IMR-90 (cell line): ENCODE results near the gene PITX3. TPM values are rescaled to one million over a fixed set of nuclear protein-coding genes. Genes with fewer than 3 reads are reported as not detected.

Source experiments
- ATAC-seq: fragments of 200-7000 bp; cut with Tn5 transposase; 2 replicates; pipeline ENCODE4 v1.9.1; 2020; ENCODE audit warnings: low read depth, mild to moderate bottlenecking, moderate library complexity
- BruUV-seq: library from RNA; stranded (reverse); fragments of 400-500 nt; replicated peaks from 2 replicates; lab custom pipeline; 2021; lab: Mats Ljungman, UMichigan
- CTCF ChIA-PET: fragments of 300-600 bp; formaldehyde crosslinking; extraction: SDS; loops from one replicate; lab custom pipeline; 2021; ENCODE audit warnings: antibody characterized with exemption; lab: Yijun Ruan, JAX
- POLR2A ChIA-PET: fragments of 300-600 bp; sonication (Branson Sonifier 250); formaldehyde crosslinking; loops from one replicate; lab custom pipeline; 2022; ENCODE audit warnings: antibody characterized with exemption; ENCODE audit not compliant: unreplicated experiment; lab: Charles Lee
- DNase-seq: peaks from one replicate; pipeline ENCODE4 v3.0.0; 2013
- H2AFZ ChIP-seq: replicated peaks from 2 replicates; pipeline ENCODE3; 2013; ENCODE audit warnings: low read length, mild to moderate bottlenecking; ENCODE audit not compliant: poor library complexity
- H2AK5ac ChIP-seq: 2 replicates; pipeline ENCODE4 v1.6.1; 2013; ENCODE audit warnings: low read depth, low read length, inconsistent platforms
- H2AK9ac ChIP-seq: replicated peaks from 2 replicates; pipeline ENCODE3; 2013; ENCODE audit warnings: mild to moderate bottlenecking, low read depth, low read length, moderate library complexity; ENCODE audit not compliant: poor library complexity
- H2BK120ac ChIP-seq: 2 replicates; pipeline ENCODE4 v1.6.1; 2013; ENCODE audit warnings: low read depth, low read length, inconsistent platforms
- H2BK15ac ChIP-seq: 3 replicates; pipeline ENCODE4 v1.6.1; 2013; ENCODE audit warnings: low read depth, low read length, inconsistent platforms
- H2BK20ac ChIP-seq: 2 replicates; pipeline ENCODE4 v1.6.1; 2013; ENCODE audit warnings: low read depth, mild to moderate bottlenecking, inconsistent platforms, low read length, moderate library complexity
- H2BK5ac ChIP-seq: 2 replicates; pipeline ENCODE4 v1.6.1; 2013; ENCODE audit warnings: mild to moderate bottlenecking, low read depth, low read length, inconsistent platforms; ENCODE audit not compliant: poor library complexity, severe bottlenecking
- H3K14ac ChIP-seq: replicated peaks from 2 replicates; pipeline ENCODE4 v1.6.1; 2013; ENCODE audit warnings: low read depth, low read length, inconsistent platforms
- H3K18ac ChIP-seq: 2 replicates; pipeline ENCODE4 v1.6.1; 2013; ENCODE audit warnings: low read depth, low read length, control low read depth
- H3K23ac ChIP-seq: 2 replicates; pipeline ENCODE4 v1.6.1; 2013; ENCODE audit warnings: low read depth, low read length, inconsistent platforms
- H3K27ac ChIP-seq: 2 replicates; pipeline ENCODE4 v1.5.1; 2013; ENCODE audit warnings: mild to moderate bottlenecking, control low read depth, low read length; ENCODE audit not compliant: insufficient read depth
- H3K27me3 ChIP-seq: 2 replicates; pipeline ENCODE4 v1.6.1; 2013; ENCODE audit warnings: low read length; ENCODE audit not compliant: control insufficient read depth, insufficient read depth
- H3K36me3 ChIP-seq: 2 replicates; pipeline ENCODE4 v1.6.1; 2013; ENCODE audit warnings: low read length, mixed read lengths; ENCODE audit not compliant: control insufficient read depth, insufficient read depth
- H3K4ac ChIP-seq: 2 replicates; pipeline ENCODE4 v1.6.1; 2013; ENCODE audit warnings: low read depth, low read length, inconsistent platforms
- H3K4me1 ChIP-seq: 2 replicates; pipeline ENCODE4 v1.6.1; 2013; ENCODE audit warnings: low read length, mixed read lengths; ENCODE audit not compliant: control insufficient read depth, insufficient read depth
- H3K4me2 ChIP-seq: 2 replicates; pipeline ENCODE4 v1.6.1; 2013; ENCODE audit warnings: low read depth, mild to moderate bottlenecking, control low read depth, low read length, moderate library complexity
- H3K4me3 ChIP-seq: 2 replicates; pipeline ENCODE4 v1.5.1; 2013; ENCODE audit warnings: low read depth, mild to moderate bottlenecking, control low read depth, low read length, moderate library complexity; ENCODE audit not compliant: insufficient read depth
- H3K56ac ChIP-seq: 2 replicates; pipeline ENCODE4 v1.6.1; 2013; ENCODE audit warnings: low read length, inconsistent platforms; ENCODE audit not compliant: insufficient read depth; ENCODE audit errors: extremely low read depth
- H3K79me1 ChIP-seq, 2 experiments: 2 replicates each; pipeline ENCODE4 v1.6.1; 2013; ENCODE audit warnings: low read length in 2 of 2, inconsistent platforms in 1 of 2, low read depth in 1 of 2
- H3K9ac ChIP-seq: 2 replicates; pipeline ENCODE4 v1.6.1; 2013; ENCODE audit warnings: low read depth, low read length, control low read depth
- H3K9me1 ChIP-seq: 2 replicates; pipeline ENCODE4 v1.6.1; 2013; ENCODE audit warnings: low read length, inconsistent platforms; ENCODE audit not compliant: insufficient read depth
- H3K9me3 ChIP-seq: 2 replicates; pipeline ENCODE4 v1.6.1; 2013; ENCODE audit warnings: low read length; ENCODE audit not compliant: control insufficient read depth, insufficient read depth
- H4K20me1 ChIP-seq: 2 replicates; pipeline ENCODE4 v1.6.1; 2013; ENCODE audit warnings: low read length, inconsistent platforms; ENCODE audit not compliant: insufficient read depth
- H4K5ac ChIP-seq: 2 replicates; pipeline ENCODE4 v1.6.1; 2013; ENCODE audit warnings: mild to moderate bottlenecking, low read depth, low read length, control low read depth
- H4K8ac ChIP-seq, 2 experiments: 2 replicates each; pipeline ENCODE4 v1.6.1; 2013; ENCODE audit warnings: low read depth in 2 of 2, low read length in 2 of 2, control low read depth in 1 of 2, inconsistent platforms in 1 of 2
- H4K91ac ChIP-seq: 2 replicates; pipeline ENCODE4 v1.6.1; 2013; ENCODE audit warnings: low read depth, low read length, inconsistent platforms; ENCODE audit not compliant: insufficient read depth
- BHLHE40 ChIP-seq: fragments of 150-350 bp; IDR thresholded peaks from 2 replicates; pipeline ENCODE4 v1.6.1; 2016; ENCODE audit warnings: mild to moderate bottlenecking, low read depth, low read length
- CEBPB ChIP-seq: IDR thresholded peaks from 2 replicates; pipeline ENCODE4 v1.6.1; 2012; ENCODE audit warnings: low read depth, low read length, improper control_type of control experiment
- CHD1 ChIP-seq: IDR thresholded peaks from 2 replicates; pipeline ENCODE4 v1.6.1; 2012; ENCODE audit warnings: low read depth, low read length, improper control_type of control experiment
- CTCF ChIP-seq: conservative IDR thresholded peaks from 2 replicates; pipeline ENCODE4 v1.5.1; 2012; ENCODE audit warnings: mild to moderate bottlenecking, low read depth, low read length, improper control_type of control experiment
- FOS ChIP-seq: fragments of 150-350 bp; IDR thresholded peaks from 2 replicates; pipeline ENCODE4 v1.6.1; 2016; ENCODE audit warnings: low read depth, low read length
- MAFK ChIP-seq: IDR thresholded peaks from 2 replicates; pipeline ENCODE4 v1.6.1; 2012; ENCODE audit warnings: low read depth, low read length, improper control_type of control experiment
- MAZ ChIP-seq: IDR thresholded peaks from 2 replicates; pipeline ENCODE4 v1.6.1; 2012; ENCODE audit warnings: low read depth, mild to moderate bottlenecking, low read length, improper control_type of control experiment, moderate library complexity, borderline replicate concordance
- MXI1 ChIP-seq: IDR thresholded peaks from 2 replicates; pipeline ENCODE4 v1.6.1; 2012; ENCODE audit warnings: low read depth, mild to moderate bottlenecking, low read length, moderate library complexity, borderline replicate concordance
- NFE2L2 ChIP-seq: fragments of 150-350 bp; IDR thresholded peaks from 2 replicates; pipeline ENCODE4 v1.6.1; 2016; ENCODE audit warnings: low read depth, mild to moderate bottlenecking, low read length
- POLR2A ChIP-seq: IDR thresholded peaks from 2 replicates; pipeline ENCODE4 v1.6.1; 2012; ENCODE audit warnings: mild to moderate bottlenecking, low read depth, low read length
- RAD21 ChIP-seq: IDR thresholded peaks from 2 replicates; pipeline ENCODE4 v1.6.1; 2012; ENCODE audit warnings: low read length, improper control_type of control experiment
- RCOR1 ChIP-seq: IDR thresholded peaks from 2 replicates; pipeline ENCODE4 v1.6.1; 2012; ENCODE audit warnings: mild to moderate bottlenecking, low read length, improper control_type of control experiment; ENCODE audit not compliant: insufficient replicate concordance
- RFX5 ChIP-seq: IDR thresholded peaks from 2 replicates; pipeline ENCODE4 v1.8.0; 2012; ENCODE audit warnings: low read depth, mild to moderate bottlenecking, low read length, moderate library complexity
- SMC3 ChIP-seq: fragments of 150-350 bp; IDR thresholded peaks from 2 replicates; pipeline ENCODE4 v1.6.1; 2016; ENCODE audit warnings: low read depth, mild to moderate bottlenecking, antibody characterized with exemption, low read length, moderate library complexity
- WGBS, 2 experiments: methylation state at CpG; one replicate each; pipeline versions ENCODE4 v1.1.5 to v1.1.7; 2013; ENCODE audit warnings: missing lambda C conversion rate in 2 of 2; ENCODE audit not compliant: insufficient read length in 1 of 2; ENCODE audit errors: extremely low coverage in 2 of 2; 5-methylcytosine and 5-hydroxymethylcytosine counted together
- dilution Hi-C: fragments of 300-500 bp; cut with HindIII; formaldehyde crosslinking; loops from one replicate; pipeline ENCODE4 v1.14.3; 2018; ENCODE audit warnings: low sequenced_read_pairs; ENCODE audit not compliant: unreplicated experiment
- in situ Hi-C: fragments of 300-500 bp; cut with MboI; formaldehyde crosslinking; loops from 3 replicates; pipeline ENCODE4 v1.14.3; 2019; ENCODE audit warnings: low sequenced_read_pairs, inconsistent platforms, mixed read lengths
- intact Hi-C: fragments of 100-400 bp; cut with micrococcal nuclease; formaldehyde crosslinking; loops from 2 replicates; pipeline ENCODE4 v1.10.0; 2022
- polyA plus RNA-seq, 3 experiments: library from polyadenylated mRNA; depleted of rRNA; stranded (reverse); fragments of >200 nt; gene quantifications; 2 replicates each; pipeline ENCODE4 v1.2.3, GENCODE V29; 2012; ENCODE audit warnings: low replicate concordance in 1 of 3
- total RNA-seq: library from RNA; depleted of rRNA; stranded (reverse); fragments of >200 nt; gene quantifications from 2 replicates; pipeline ENCODE4 v1.2.3, GENCODE V29; 2012

Gene PITX3
- total and polyA plus RNA-seq, 2 of the 4 experiments (the other 2 are of a cell fraction) = not detected

- WGBS, 2 experiments = no CpG with 5 or more reads among the region's 12 CpGs
- no peak for ATAC-seq
Measured at GRCh38 chr10:102234888-102235597, 6.3 kb downstream of the PITX3 start.

More at GRCh38 chr10:102234888-102235597, 6.3 kb downstream of the PITX3 start:
- no peak overlapping the region for H2AK9ac ChIP-seq
- no peak overlapping the region for H2BK5ac ChIP-seq
- H3K36me3 ChIP-seq = no peaks in the 10 kb centered on the region
- no peak overlapping the region for H2BK15ac ChIP-seq
- no peak overlapping the region for H2BK20ac ChIP-seq
- 0 out of 2 replicates have a peak, but pooled peaks cover 7% of the 10 kb centered on the region for H3K9me1 ChIP-seq
- no peaks in the 10 kb centered on the region for H3K79me1 ChIP-seq
- H3K9ac ChIP-seq = no peak overlapping the region
- TF ChIP-seq RFX5 (no peak), BHLHE40 (no peak), CEBPB (no peak), CHD1 (no peak), FOS (no peak), MXI1 (no peak), RCOR1 (no peak), RAD21 (no peak), MAZ (no peak), SMC3 (no peak), MAFK (no peak), POLR2A (no peak), NFE2L2 (no peak), CTCF (no peak)
- intact Hi-C loops = no loop called here
- CTCF ChIA-PET = interaction anchor here (0.8 to 1.5 kb wide), 2 partner anchors 112 to 118 kb away, joined by 3 read pairs; no protein-coding TSS in a partner anchor
- no peak overlapping the region for H4K5ac ChIP-seq
- BruUV-seq = no TSS peak
- no peak overlapping the region for H4K91ac ChIP-seq
- in situ Hi-C loops = no loop called here
- H2AFZ ChIP-seq = peak overlapping the region; percentile 54
- peaks cover 52% of the 10 kb centered on the region for H3K27me3 ChIP-seq
- dilution Hi-C loops = no loop called here
- H3K4me3 ChIP-seq = no peak overlapping the region
- no peak for DNase-seq
- H3K4me2 ChIP-seq = no peak overlapping the region
- no peak overlapping the region for H3K4ac ChIP-seq
- H3K18ac ChIP-seq = no peak overlapping the region
- no peak overlapping the region for H3K56ac ChIP-seq
- no peaks in the 10 kb centered on the region for H3K9me3 ChIP-seq
- peaks cover 2% of the 10 kb centered on the region; the same call in 1 of the 2 replicates for H3K4me1 ChIP-seq
- H3K23ac ChIP-seq = no peak overlapping the region
- H4K8ac ChIP-seq = no peak overlapping the region
- POLR2A ChIA-PET = no interaction called here
- peaks cover 4% of the 10 kb centered on the region for H4K20me1 ChIP-seq
- no peak overlapping the region for H2BK120ac ChIP-seq
- H3K14ac ChIP-seq = no peak overlapping the region
- H3K27ac ChIP-seq = no peak overlapping the region
- no peak overlapping the region; the same call in 1 of the 2 replicates for H2AK5ac ChIP-seq
